A549 (cell line): ENCODE measurements around the gene IRX2. TPM values are rescaled to one million over a fixed set of nuclear protein-coding genes. Genes with fewer than 3 reads are reported as not detected.

Experiments
- ATAC-seq, 2 experiments: fragments of 200-7000 bp in 1 of 2; fragments of >200 bp in 1 of 2; cut with Nextera tagmentation in 1 of 2; cut with Tn5 transposase in 1 of 2; 3 replicates each; pipeline versions ENCODE4 v1.8.0 to v1.9.1; 2018 to 2020; ENCODE audit warnings: mild to moderate bottlenecking in 1 of 2, moderate library complexity in 1 of 2
- CTCF ChIA-PET: fragments of 300-600 bp; sonication (Branson Sonifier 250); formaldehyde crosslinking; extraction: SDS; loops from one replicate; lab custom pipeline; 2021; ENCODE audit warnings: antibody characterized with exemption, inconsistent platforms; lab: Yijun Ruan, JAX
- POLR2A ChIA-PET: fragments of 350-600 bp; formaldehyde crosslinking; extraction: SDS; loops from one replicate; lab custom pipeline; 2021; ENCODE audit warnings: antibody characterized with exemption, inconsistent platforms; lab: Yijun Ruan, JAX
- DNase-seq, 2 experiments: peaks; one replicate each; pipeline versions ENCODE4 v3.0.0 to v3.0.0-alpha.2; 2011 to 2016; ENCODE audit warnings: low read depth in 1 of 2, low spot score in 1 of 2
- FAIRE-seq: peaks from 2 replicates; lab custom pipeline; 2011; peaks lifted over from hg19 to GRCh38; lab: Jason Lieb, UNC
- H3K27ac ChIP-seq, 2 experiments: fragments of >200 bp; sonication (Bioruptor Twin); formaldehyde crosslinking; 3 replicates each; pipeline ENCODE4 v1.5.1; 2016 to 2017
- H3K4me1 ChIP-seq: fragments of >200 bp; sonication (Bioruptor Twin); formaldehyde crosslinking; 3 replicates; pipeline ENCODE4 v1.6.1; 2016
- H3K4me2 ChIP-seq: fragments of >200 bp; sonication (Bioruptor Twin); formaldehyde crosslinking; 3 replicates; pipeline ENCODE4 v1.6.1; 2016
- H3K4me3 ChIP-seq: fragments of >200 bp; sonication (Bioruptor Twin); formaldehyde crosslinking; 3 replicates; pipeline ENCODE4 v1.5.1; 2016
- H3K9me3 ChIP-seq: fragments of >200 bp; sonication (Bioruptor Twin); formaldehyde crosslinking; 3 replicates; pipeline ENCODE4 v1.6.1; 2016
- BHLHE40 ChIP-seq: IDR thresholded peaks from 2 replicates; pipeline ENCODE4 v1.6.1; 2012; ENCODE audit warnings: low read depth, low read length, inconsistent platforms
- CBX2 ChIP-seq: fragments of 200-600 bp; sonication (generic); IDR thresholded peaks from 2 replicates; pipeline ENCODE4 v1.6.1; 2016; ENCODE audit warnings: low read depth, mild to moderate bottlenecking, borderline replicate concordance
- CBX8 ChIP-seq: fragments of 200-600 bp; sonication (generic); IDR thresholded peaks from 2 replicates; pipeline ENCODE4 v1.6.1; 2016
- EHF ChIP-seq: fragments of 250-450 bp; sonication (Bioruptor Pico); IDR thresholded peaks from 2 replicates; pipeline ENCODE4 v1.5.0; 2020; ENCODE audit warnings: mild to moderate bottlenecking
- ESRRA ChIP-seq: fragments of 150-350 bp; IDR thresholded peaks from 2 replicates; pipeline ENCODE4 v1.6.1; 2014; ENCODE audit warnings: mild to moderate bottlenecking, low read length, borderline replicate concordance
- FOSL2 ChIP-seq, 2 experiments: fragments of 450-650 bp in 1 of 2; fragments of >200 bp in 1 of 2; sonication (Bioruptor Twin) in 1 of 2; formaldehyde crosslinking; IDR thresholded peaks; 2 replicates each; pipeline versions ENCODE4 v1.5.0 to v1.6.1; 2016 to 2020; ENCODE audit warnings: mild to moderate bottlenecking in 1 of 2, moderate library complexity in 1 of 2
- FOXS1 ChIP-seq: fragments of 250-450 bp; sonication (Bioruptor Pico); IDR thresholded peaks from 2 replicates; pipeline ENCODE4 v1.5.0; 2020; ENCODE audit warnings: mild to moderate bottlenecking, moderate library complexity
- HDAC2 ChIP-seq: fragments of 200-600 bp; sonication (generic); IDR thresholded peaks from 2 replicates; pipeline ENCODE4 v1.6.1; 2016
- HEYL ChIP-seq: fragments of 250-450 bp; sonication (Bioruptor Pico); IDR thresholded peaks from 2 replicates; pipeline ENCODE4 v1.8.0; 2021; ENCODE audit warnings: mild to moderate bottlenecking, moderate library complexity
- HOXA7 ChIP-seq: fragments of 250-450 bp; sonication (Bioruptor Pico); IDR thresholded peaks from 2 replicates; pipeline ENCODE4 v1.5.0; 2020; ENCODE audit warnings: mild to moderate bottlenecking, moderate library complexity
- HOXB5 ChIP-seq: fragments of 250-450 bp; sonication (Bioruptor Pico); IDR thresholded peaks from 2 replicates; pipeline ENCODE4 v1.5.0; 2020; ENCODE audit warnings: mild to moderate bottlenecking, moderate library complexity
- JUN ChIP-seq, 2 experiments: fragments of >200 bp; sonication (Bioruptor Twin); formaldehyde crosslinking; IDR thresholded peaks; 2 replicates in 1 of 2; 3 replicates in 1 of 2; pipeline ENCODE4 v1.6.1; 2016 to 2017
- KDM5A ChIP-seq: fragments of 200-600 bp; sonication (generic); IDR thresholded peaks from 2 replicates; pipeline ENCODE4 v1.6.1; 2016; ENCODE audit warnings: antibody characterized with exemption, mild to moderate bottlenecking
- MAFK ChIP-seq: fragments of 450-650 bp; IDR thresholded peaks from 2 replicates; pipeline ENCODE4 v1.6.1; 2014; ENCODE audit not compliant: partially characterized antibody
- MYC ChIP-seq: IDR thresholded peaks from 2 replicates; pipeline ENCODE4 v1.6.1; 2012; ENCODE audit warnings: mild to moderate bottlenecking, inconsistent platforms, low read length, improper control_type of control experiment, borderline replicate concordance
- NFE2L2 ChIP-seq: fragments of 150-350 bp; conservative IDR thresholded peaks from 2 replicates; pipeline ENCODE4 v1.6.1; 2014; ENCODE audit warnings: low read length
- PHF8 ChIP-seq: fragments of 200-600 bp; sonication (generic); IDR thresholded peaks from 2 replicates; pipeline ENCODE4 v1.6.1; 2016; ENCODE audit warnings: low read depth, mild to moderate bottlenecking, antibody characterized with exemption, moderate library complexity, borderline replicate concordance
- RARB ChIP-seq: fragments of 250-450 bp; sonication (Bioruptor Pico); IDR thresholded peaks from 2 replicates; pipeline ENCODE4 v1.8.0; 2021; ENCODE audit warnings: mild to moderate bottlenecking, moderate library complexity
- RCOR1 ChIP-seq: fragments of 150-350 bp; IDR thresholded peaks from 2 replicates; pipeline ENCODE4 v1.6.1; 2014; ENCODE audit warnings: antibody characterized with exemption, low read length, low read depth
- RNF2 ChIP-seq: fragments of 200-600 bp; sonication (generic); IDR thresholded peaks from 2 replicates; pipeline ENCODE4 v1.6.1; 2016; ENCODE audit warnings: low read depth, mild to moderate bottlenecking, antibody characterized with exemption, moderate library complexity, borderline replicate concordance
- SREBF2 ChIP-seq: fragments of 450-650 bp; IDR thresholded peaks from 2 replicates; pipeline ENCODE4 v1.6.1; 2014; ENCODE audit warnings: mild to moderate bottlenecking, moderate library complexity
- ZNF302 ChIP-seq: fragments of 250-450 bp; sonication (Bioruptor Pico); IDR thresholded peaks from 2 replicates; pipeline ENCODE4 v1.9.0; 2021; ENCODE audit warnings: inconsistent platforms, mild to moderate bottlenecking, moderate library complexity
- ZSCAN20 ChIP-seq: fragments of 250-450 bp; sonication (Bioruptor Pico); IDR thresholded peaks from 2 replicates; pipeline ENCODE4 v1.8.0; 2022; ENCODE audit warnings: mild to moderate bottlenecking, moderate library complexity
- WGBS: methylation state at CpG from one replicate; pipeline ENCODE4 v1.1.6; 2017; ENCODE audit errors: missing lambda C conversion rate; 5-methylcytosine and 5-hydroxymethylcytosine counted together
- polyA plus RNA-seq, 4 experiments: library from polyadenylated mRNA; depleted of rRNA in 3 of 4; stranded (reverse); fragments of >200 nt; fragmentation: RNase III in 1 of 4; extraction: RNeasy Plus Mini Kit Qiagen cat#74134 plus additional on column Dnase treatment in 1 of 4; gene quantifications; 2 replicates in 3 of 4; 3 replicates in 1 of 4; pipeline ENCODE4 v1.2.3, GENCODE V29; 2011 to 2017
- TF ChIP-seq, protein P1 (sequence below): fragments of >200 bp; sonication (Bioruptor Twin); formaldehyde crosslinking; IDR thresholded peaks from 2 replicates; pipeline ENCODE4 v1.6.1; 2016
- TF ChIP-seq, protein P2 (sequence below): IDR thresholded peaks from 2 replicates; pipeline ENCODE4 v1.6.1; 2012
- TF ChIP-seq, protein P3 (sequence below): fragments of 450-650 bp; IDR thresholded peaks from 2 replicates; pipeline ENCODE4 v1.6.1; 2014; ENCODE audit warnings: antibody characterized with exemption
- TF ChIP-seq, protein P4 (sequence below): fragments of >200 bp; sonication (Bioruptor Twin); formaldehyde crosslinking; IDR thresholded peaks from 3 replicates; pipeline ENCODE4 v1.6.1; 2016

Gene IRX2
- polyA plus RNA-seq, 2 of the 4 experiments (the other 2 are of a cell fraction): 0.30 to 0.67 TPM

DNA sequence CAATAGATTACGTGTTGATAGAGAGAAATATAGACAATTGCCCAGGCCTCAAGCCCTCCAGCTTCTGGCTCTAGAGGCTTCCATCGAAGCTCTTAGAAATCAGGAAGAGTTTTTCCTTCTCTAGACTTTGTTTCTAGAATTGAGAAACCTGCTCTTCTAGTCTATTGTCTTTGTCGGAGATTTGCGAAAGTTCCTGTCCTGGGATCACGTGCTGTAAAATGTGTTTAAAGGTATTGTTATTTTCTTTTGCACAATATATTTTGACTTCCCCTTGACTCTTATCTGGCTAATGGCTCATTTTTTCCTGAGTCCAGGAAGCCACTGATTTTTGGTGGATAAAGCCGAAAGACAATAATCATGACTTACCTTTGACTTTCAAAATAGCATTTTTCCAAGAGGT is 32.1 kb downstream of the IRX2 start:
- Histone ChIP-seq H3K4me3 (no peak overlapping the region), H3K4me2 (no peak overlapping the region), H3K27ac (no peak overlapping the region), H3K4me1 (no peaks in the 10 kb centered on the region), H3K9me3 (no peaks in the 10 kb centered on the region)
- 33% methylated on average over 6 of the region's 6 CpGs for WGBS
- ATAC-seq (no peak), FAIRE-seq (no peak), DNase-seq (no peak)
- POLR2A ChIA-PET: no interaction called here
- CTCF ChIA-PET: no interaction called here
- no peak for TF ChIP-seq CBX8
- no peak for TF ChIP-seq HEYL (CRISPR knock-in tag)
- TF ChIP-seq JUN (IDR thresholded peaks at IDR 0.05): no peak

DNA sequence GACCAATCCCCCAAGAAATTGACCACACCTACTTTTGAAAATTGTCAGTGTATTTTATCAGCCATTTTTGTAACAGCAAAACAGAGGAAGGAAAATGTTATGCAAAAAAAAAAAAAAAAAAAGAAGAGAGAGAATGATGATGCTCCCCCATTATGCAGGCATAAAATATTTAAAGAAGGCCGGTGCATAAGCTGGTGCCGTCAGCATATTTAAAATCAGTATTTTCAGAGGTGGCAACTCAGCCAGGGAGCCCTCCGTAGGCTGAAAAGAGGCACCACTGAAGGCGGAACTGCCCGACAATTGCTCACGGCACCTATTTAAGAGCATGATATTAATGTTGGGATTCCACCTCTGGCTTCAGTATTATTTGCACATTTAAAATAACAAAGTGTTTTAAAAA is 33.4 kb downstream of the IRX2 start:
- Histone ChIP-seq H3K27ac (no peak overlapping the region), H3K4me2 (no peak overlapping the region), H3K4me3 (no peak overlapping the region)
- no peak for FAIRE-seq
- POLR2A ChIA-PET: no interaction called here
- TF ChIP-seq, protein P1, sequence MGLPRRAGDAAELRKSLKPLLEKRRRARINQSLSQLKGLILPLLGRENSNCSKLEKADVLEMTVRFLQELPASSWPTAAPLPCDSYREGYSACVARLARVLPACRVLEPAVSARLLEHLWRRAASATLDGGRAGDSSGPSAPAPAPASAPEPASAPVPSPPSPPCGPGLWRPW: no peak
- TF ChIP-seq RCOR1 (no peak), ZSCAN20 (CRISPR knock-in tag) (no peak), SREBF2 (no peak), HOXB5 (CRISPR knock-in tag) (no peak), ZNF302 (CRISPR knock-in tag) (no peak), NFE2L2 (no peak), KDM5A (no peak)
- TF ChIP-seq, all 56 proteins: peak for 0
- Histone ChIP-seq H3K4me1 (no peaks in the 10 kb centered on the region), H3K9me3 (no peaks in the 10 kb centered on the region)
- ATAC-seq (no peak), DNase-seq (no peak)
- CTCF ChIA-PET: no interaction called here
- 45% methylated on average over 6 of the region's 6 CpGs for WGBS

DNA sequence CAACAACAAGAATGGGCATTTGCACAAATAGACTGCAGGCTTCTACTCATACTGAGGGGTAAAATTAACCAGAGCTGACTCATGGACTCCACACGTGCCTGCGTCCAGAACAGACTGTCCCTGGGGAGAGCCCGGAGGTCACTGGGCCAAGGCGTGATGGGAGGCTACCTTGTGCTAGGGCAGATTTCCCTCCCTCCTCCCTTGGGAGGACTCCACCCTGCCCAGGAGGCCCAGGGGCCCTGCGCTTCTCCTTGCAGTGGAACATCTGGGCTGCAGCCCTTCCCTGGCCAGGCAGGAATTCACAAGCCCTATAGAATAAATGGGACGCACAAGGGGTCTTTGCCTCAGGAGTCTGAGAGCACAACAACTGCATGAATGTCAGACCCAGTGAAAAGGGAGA is 35.6 kb downstream of the IRX2 start:
- CTCF ChIA-PET: no interaction called here
- 5% methylated on average over 2 of the region's 6 CpGs for WGBS

DNA sequence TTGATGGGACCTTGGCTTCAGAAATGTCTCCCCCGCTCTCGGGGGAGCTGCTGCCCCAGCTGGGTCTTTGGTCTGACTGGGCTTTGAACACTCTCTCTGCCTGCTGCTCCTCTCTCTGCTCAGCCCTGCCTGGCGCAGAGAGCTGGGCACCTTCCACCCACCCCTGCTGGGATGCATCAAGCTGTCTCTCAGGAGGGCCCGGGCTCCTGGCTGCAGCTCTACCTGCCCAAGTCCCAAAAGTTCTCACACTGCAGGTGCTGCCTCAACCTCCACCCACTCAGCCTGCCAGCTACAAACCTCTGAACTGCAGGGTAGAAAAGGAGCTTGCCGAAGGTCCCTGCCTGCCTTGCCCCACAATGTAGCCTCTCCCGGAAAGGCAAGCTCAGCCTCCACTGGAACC is 36.7 kb downstream of the IRX2 start:
- Histone ChIP-seq H3K4me2 (no peak overlapping the region), H3K27ac (no peak overlapping the region), H3K4me1 (no peaks in the 10 kb centered on the region), H3K4me3 (no peak overlapping the region), H3K9me3 (no peaks in the 10 kb centered on the region)
- DNase-seq (no peak), FAIRE-seq (no peak), ATAC-seq (no peak)
- ChIA-PET POLR2A (no interaction called here), CTCF (interaction anchor here (0.7 kb wide), 1 partner anchor 19 kb away, joined by 3 read pairs; no protein-coding TSS in a partner anchor)
- TF ChIP-seq RNF2 (no peak), FOXS1 (CRISPR knock-in tag) (no peak), CBX8 (no peak), KDM5A (no peak), HOXB5 (CRISPR knock-in tag) (no peak), HOXA7 (no peak), EHF (CRISPR knock-in tag) (no peak), ESRRA (no peak), CBX2 (no peak), BHLHE40 (no peak), MAFK (no peak), RCOR1 (no peak), HEYL (CRISPR knock-in tag) (no peak), NFE2L2 (no peak)
- TF ChIP-seq, protein P2, sequence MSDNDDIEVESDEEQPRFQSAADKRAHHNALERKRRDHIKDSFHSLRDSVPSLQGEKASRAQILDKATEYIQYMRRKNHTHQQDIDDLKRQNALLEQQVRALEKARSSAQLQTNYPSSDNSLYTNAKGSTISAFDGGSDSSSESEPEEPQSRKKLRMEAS: no peak
- TF ChIP-seq, protein P3, sequence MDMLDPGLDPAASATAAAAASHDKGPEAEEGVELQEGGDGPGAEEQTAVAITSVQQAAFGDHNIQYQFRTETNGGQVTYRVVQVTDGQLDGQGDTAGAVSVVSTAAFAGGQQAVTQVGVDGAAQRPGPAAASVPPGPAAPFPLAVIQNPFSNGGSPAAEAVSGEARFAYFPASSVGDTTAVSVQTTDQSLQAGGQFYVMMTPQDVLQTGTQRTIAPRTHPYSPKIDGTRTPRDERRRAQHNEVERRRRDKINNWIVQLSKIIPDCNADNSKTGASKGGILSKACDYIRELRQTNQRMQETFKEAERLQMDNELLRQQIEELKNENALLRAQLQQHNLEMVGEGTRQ: no peak
- TF ChIP-seq, protein P4, sequence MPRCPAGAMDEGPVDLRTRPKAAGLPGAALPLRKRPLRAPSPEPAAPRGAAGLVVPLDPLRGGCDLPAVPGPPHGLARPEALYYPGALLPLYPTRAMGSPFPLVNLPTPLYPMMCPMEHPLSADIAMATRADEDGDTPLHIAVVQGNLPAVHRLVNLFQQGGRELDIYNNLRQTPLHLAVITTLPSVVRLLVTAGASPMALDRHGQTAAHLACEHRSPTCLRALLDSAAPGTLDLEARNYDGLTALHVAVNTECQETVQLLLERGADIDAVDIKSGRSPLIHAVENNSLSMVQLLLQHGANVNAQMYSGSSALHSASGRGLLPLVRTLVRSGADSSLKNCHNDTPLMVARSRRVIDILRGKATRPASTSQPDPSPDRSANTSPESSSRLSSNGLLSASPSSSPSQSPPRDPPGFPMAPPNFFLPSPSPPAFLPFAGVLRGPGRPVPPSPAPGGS: no peak
- WGBS: 21% methylated on average over 6 of the region's 6 CpGs

More for the DNA sequence above, 35.6 kb downstream of the IRX2 start:
- no peaks in the 10 kb centered on the region for H3K4me1 ChIP-seq
- no peak for FAIRE-seq
- ATAC-seq: no peak
- TF ChIP-seq MYC: no peak
- TF ChIP-seq EHF (CRISPR knock-in tag): no peak
- TF ChIP-seq FOSL2 (IDR thresholded peaks at IDR 0.05): no peak
- TF ChIP-seq FOSL2 (CRISPR knock-in tag; IDR thresholded peaks at IDR 0.05): no peak
- TF ChIP-seq RCOR1: no peak
- TF ChIP-seq PHF8: no peak
- TF ChIP-seq HDAC2: no peak
- no peak for TF ChIP-seq RARB
- no peak for DNase-seq
- no peak overlapping the region for H3K4me2 ChIP-seq
- H3K27ac ChIP-seq: no peak overlapping the region
- POLR2A ChIA-PET: no interaction called here
- no peaks in the 10 kb centered on the region for H3K9me3 ChIP-seq
- H3K4me3 ChIP-seq: no peak overlapping the region
